ENCODE data around the gene ATP1A2. TPM values are rescaled to one million over a fixed set of nuclear protein-coding genes. Genes with fewer than 3 reads are reported as not detected.

The ATP1A2 gene
- total and polyA plus RNA-seq, 2 of the 8 experiments (the other 6 are each of a cell fraction or from before 2014, with no cell fraction given) = 39.7 to 40.8 TPM

Other genes starting within 250 kb of the ATP1A2 start
- gene CFAP45, start 215.6 kb upstream of the ATP1A2 start, total RNA-seq (2021; fragmentation: NEBNext Ultra II Directional; extraction: Animal tissue kit (Norgen Biotek cat#: 25700)) = not detected in 2 replicates
- gene CFAP45, start 215.6 kb upstream of the ATP1A2 start, polyA plus RNA-seq (2011; rRNA removed) = 0.05 and 0.11 TPM in 2 replicates
- gene TAGLN2, start 190.3 kb upstream of the ATP1A2 start, total RNA-seq (2021; fragmentation: NEBNext Ultra II Directional; extraction: Animal tissue kit (Norgen Biotek cat#: 25700)) = 86.0 and 93.0 TPM in 2 replicates
- gene TAGLN2, start 190.3 kb upstream of the ATP1A2 start, polyA plus RNA-seq (2011; rRNA removed) = 114 and 142 TPM in 2 replicates
- 28.1 and 29.2 TPM in 2 replicates for gene IGSF9, start 170.1 kb upstream of the ATP1A2 start, total RNA-seq (2021; fragmentation: NEBNext Ultra II Directional; extraction: Animal tissue kit (Norgen Biotek cat#: 25700))
- gene IGSF9, start 170.1 kb upstream of the ATP1A2 start, polyA plus RNA-seq (2011; rRNA removed) = 10.9 and 22.5 TPM in 2 replicates
- not detected in 2 replicates for gene SLAMF9, start 161.5 kb upstream of the ATP1A2 start, total RNA-seq (2021; fragmentation: NEBNext Ultra II Directional; extraction: Animal tissue kit (Norgen Biotek cat#: 25700))
- gene SLAMF9, start 161.5 kb upstream of the ATP1A2 start, polyA plus RNA-seq (2011; rRNA removed) = not detected in 2 replicates
- gene PIGM, start 83.8 kb upstream of the ATP1A2 start, total RNA-seq (2021; fragmentation: NEBNext Ultra II Directional; extraction: Animal tissue kit (Norgen Biotek cat#: 25700)) = 5.1 and 5.4 TPM in 2 replicates
- 5.7 and 6.0 TPM in 2 replicates for gene PIGM, start 83.8 kb upstream of the ATP1A2 start, polyA plus RNA-seq (2011; rRNA removed)
- 2.2 and 2.4 TPM in 2 replicates for gene KCNJ10, start 45.6 kb upstream of the ATP1A2 start, total RNA-seq (2021; fragmentation: NEBNext Ultra II Directional; extraction: Animal tissue kit (Norgen Biotek cat#: 25700))
- gene KCNJ10, start 45.6 kb upstream of the ATP1A2 start, polyA plus RNA-seq (2011; rRNA removed) = 1.7 and 3.5 TPM in 2 replicates
- 0.08 and 0.13 TPM in 2 replicates for gene KCNJ9, start 34.2 kb upstream of the ATP1A2 start, total RNA-seq (2021; fragmentation: NEBNext Ultra II Directional; extraction: Animal tissue kit (Norgen Biotek cat#: 25700))
- 0.02 and 0.11 TPM in 2 replicates for gene KCNJ9, start 34.2 kb upstream of the ATP1A2 start, polyA plus RNA-seq (2011; rRNA removed)
- 69.6 and 71.2 TPM in 2 replicates for gene IGSF8, start 17.1 kb upstream of the ATP1A2 start, total RNA-seq (2021; fragmentation: NEBNext Ultra II Directional; extraction: Animal tissue kit (Norgen Biotek cat#: 25700))
- gene IGSF8, start 17.1 kb upstream of the ATP1A2 start, polyA plus RNA-seq (2011; rRNA removed) = 132 and 166 TPM in 2 replicates
- 0.57 and 0.61 TPM in 2 replicates for gene ATP1A4, start 35.8 kb downstream of the ATP1A2 start, total RNA-seq (2021; fragmentation: NEBNext Ultra II Directional; extraction: Animal tissue kit (Norgen Biotek cat#: 25700))
- 0.48 and 0.80 TPM in 2 replicates for gene ATP1A4, start 35.8 kb downstream of the ATP1A2 start, polyA plus RNA-seq (2011; rRNA removed)
- 0.80 and 1.1 TPM in 2 replicates for gene CASQ1, start 74.8 kb downstream of the ATP1A2 start, total RNA-seq (2021; fragmentation: NEBNext Ultra II Directional; extraction: Animal tissue kit (Norgen Biotek cat#: 25700))
- 1.3 and 1.4 TPM in 2 replicates for gene CASQ1, start 74.8 kb downstream of the ATP1A2 start, polyA plus RNA-seq (2011; rRNA removed)
- 75.1 and 78.8 TPM in 2 replicates for gene PEA15, start 89.6 kb downstream of the ATP1A2 start, total RNA-seq (2021; fragmentation: NEBNext Ultra II Directional; extraction: Animal tissue kit (Norgen Biotek cat#: 25700))
- 68.2 and 71.3 TPM in 2 replicates for gene PEA15, start 89.6 kb downstream of the ATP1A2 start, polyA plus RNA-seq (2011; rRNA removed)
- 110 and 113 TPM in 2 replicates for gene DCAF8, start 146.8 kb downstream of the ATP1A2 start, total RNA-seq (2021; fragmentation: NEBNext Ultra II Directional; extraction: Animal tissue kit (Norgen Biotek cat#: 25700))
- gene DCAF8, start 146.8 kb downstream of the ATP1A2 start, polyA plus RNA-seq (2011; rRNA removed) = 68.2 and 86.3 TPM in 2 replicates
- 80.2 TPM in 2 replicates for gene PEX19, start 169.4 kb downstream of the ATP1A2 start, total RNA-seq (2021; fragmentation: NEBNext Ultra II Directional; extraction: Animal tissue kit (Norgen Biotek cat#: 25700))
- 36.4 and 50.4 TPM in 2 replicates for gene PEX19, start 169.4 kb downstream of the ATP1A2 start, polyA plus RNA-seq (2011; rRNA removed)
- 115 TPM in 2 replicates for gene COPA, start 227.5 kb downstream of the ATP1A2 start, total RNA-seq (2021; fragmentation: NEBNext Ultra II Directional; extraction: Animal tissue kit (Norgen Biotek cat#: 25700))
- 56.4 and 78.2 TPM in 2 replicates for gene COPA, start 227.5 kb downstream of the ATP1A2 start, polyA plus RNA-seq (2011; rRNA removed)
- 64.7 and 70.1 TPM in 2 replicates for gene NCSTN, start 227.6 kb downstream of the ATP1A2 start, total RNA-seq (2021; fragmentation: NEBNext Ultra II Directional; extraction: Animal tissue kit (Norgen Biotek cat#: 25700))
- 115 and 125 TPM in 2 replicates for gene NCSTN, start 227.6 kb downstream of the ATP1A2 start, polyA plus RNA-seq (2011; rRNA removed)